ENCODE measurements around the gene SUN5.

The SUN5 gene

GRCh38 chr20:33034901-33035492 is 30.8 kb upstream of the SUN5 start:
- Histone ChIP-seq H3K27ac (ENCODE audit: poor library complexity, severe bottlenecking) (no peak overlapping the region), H3K9me3 (ENCODE audit: severe bottlenecking) (no peaks in the 10 kb centered on the region), H3K36me3 (ENCODE audit: low read depth) (no peaks in the 10 kb centered on the region), H3K27me3 (ENCODE audit: insufficient read depth, poor library complexity, severe bottlenecking) (peaks cover 6% of the 10 kb centered on the region), H3K4me3 (ENCODE audit: severe bottlenecking) (no peak overlapping the region), H3K4me1 (ENCODE audit: insufficient read depth, poor library complexity, severe bottlenecking) (no peaks in the 10 kb centered on the region)
- no peak for ATAC-seq (ENCODE audit: low read depth)
- no peak for DNase-seq (ENCODE audit: low spot score)
- TF ChIP-seq CTCF (IDR thresholded peaks at IDR 0.05; ENCODE audit: poor library complexity, severe bottlenecking), result no peak

GRCh38 chr20:33034115-33034514 is 29.9 kb upstream of the SUN5 start:
- no peaks in the 10 kb centered on the region for H3K9me3 ChIP-seq (ENCODE audit: severe bottlenecking)
- H3K36me3 ChIP-seq (ENCODE audit: low read depth), result no peaks in the 10 kb centered on the region
- DNase-seq (ENCODE audit: low spot score) (no peak), ATAC-seq (ENCODE audit: low read depth) (no peak)
- no peaks in the 10 kb centered on the region for H3K4me1 ChIP-seq (ENCODE audit: insufficient read depth, poor library complexity, severe bottlenecking)
- no peak for TF ChIP-seq CTCF (IDR thresholded peaks at IDR 0.05; ENCODE audit: poor library complexity, severe bottlenecking)
- H3K27ac ChIP-seq (ENCODE audit: poor library complexity, severe bottlenecking), result no peak overlapping the region
- peaks cover 12% of the 10 kb centered on the region for H3K27me3 ChIP-seq (ENCODE audit: insufficient read depth, poor library complexity, severe bottlenecking)
- H3K4me3 ChIP-seq (ENCODE audit: severe bottlenecking), result no peak overlapping the region

GRCh38 chr20:33033381-33033780 is 29.1 kb upstream of the SUN5 start:
- peaks cover 15% of the 10 kb centered on the region for H3K27me3 ChIP-seq (ENCODE audit: insufficient read depth, poor library complexity, severe bottlenecking)
- no peak overlapping the region for H3K4me3 ChIP-seq (ENCODE audit: severe bottlenecking)
- no peak for DNase-seq (ENCODE audit: low spot score)
- TF ChIP-seq CTCF (IDR thresholded peaks at IDR 0.05; ENCODE audit: poor library complexity, severe bottlenecking), result no peak
- H3K9me3 ChIP-seq (ENCODE audit: severe bottlenecking), result no peaks in the 10 kb centered on the region
- H3K36me3 ChIP-seq (ENCODE audit: low read depth), result no peaks in the 10 kb centered on the region
- no peak overlapping the region for H3K27ac ChIP-seq (ENCODE audit: poor library complexity, severe bottlenecking)
- no peak for ATAC-seq (ENCODE audit: low read depth)
- no peaks in the 10 kb centered on the region for H3K4me1 ChIP-seq (ENCODE audit: insufficient read depth, poor library complexity, severe bottlenecking)

- no peak for ATAC-seq (ENCODE audit: low read depth)
- Histone ChIP-seq H3K27ac (ENCODE audit: poor library complexity, severe bottlenecking) (no peak overlapping the region), H3K27me3 (ENCODE audit: insufficient read depth, poor library complexity, severe bottlenecking) (peaks cover 15% of the 10 kb centered on the region), H3K36me3 (ENCODE audit: low read depth) (no peaks in the 10 kb centered on the region), H3K9me3 (ENCODE audit: severe bottlenecking) (no peaks in the 10 kb centered on the region), H3K4me3 (ENCODE audit: severe bottlenecking) (no peak overlapping the region), H3K4me1 (ENCODE audit: insufficient read depth, poor library complexity, severe bottlenecking) (no peaks in the 10 kb centered on the region)
- no peak for TF ChIP-seq CTCF (IDR thresholded peaks at IDR 0.05; ENCODE audit: poor library complexity, severe bottlenecking)
- DNase-seq (ENCODE audit: low spot score), result no peak
Measured at GRCh38 chr20:33032555-33032954, 28.3 kb upstream of the SUN5 start.

- TF ChIP-seq CTCF (IDR thresholded peaks at IDR 0.05; ENCODE audit: poor library complexity, severe bottlenecking), result no peak
- ATAC-seq (ENCODE audit: low read depth) (no peak), DNase-seq (ENCODE audit: low spot score) (no peak)
- Histone ChIP-seq H3K4me3 (ENCODE audit: severe bottlenecking) (no peak within 1 kb of the TSS), H3K27ac (ENCODE audit: poor library complexity, severe bottlenecking) (no peak within 1 kb of the TSS), H3K4me1 (ENCODE audit: insufficient read depth, poor library complexity, severe bottlenecking) (no peaks in the 10 kb centered on the region), H3K9me3 (ENCODE audit: severe bottlenecking) (no peaks in the 10 kb centered on the region), H3K27me3 (ENCODE audit: insufficient read depth, poor library complexity, severe bottlenecking) (peaks cover 15% of the 10 kb centered on the region), H3K36me3 (ENCODE audit: low read depth) (no peaks in the 10 kb centered on the region)
Measured at GRCh38 chr20:33031531-33031930, 27.3 kb upstream of the SUN5 start, which contains the start of gene BPIFB6. BPIFB6 (plus strand) TSS chr20:33031648; CDS start chr20:33031648, 0 bp downstream.

Data from RWPE2 (cell line).